Natural killer cell (primary cell): ENCODE results near the gene UPP1. TPM values are rescaled to one million over a fixed set of nuclear protein-coding genes. Genes with fewer than 3 reads are reported as not detected.
A peak's percentile ranks its signal among the peaks of the same experiment; 100 is the strongest.

Source experiments
- ATAC-seq, 3 donors: fragments of 150-1000 bp in 2 of 3; fragments of 200-7000 bp in 1 of 3; cut with Tn5 transposase; 1 replicate in 1 of 3; 2 replicates in 2 of 3; pipeline ENCODE4 v1.10.0; 2021; ENCODE audit warnings: mild to moderate bottlenecking in 2 of 3, moderate library complexity in 2 of 3
- DNase-seq, 2 donors: peaks; one replicate each; pipeline versions ENCODE4 v3.0.0 to v3.0.0-alpha.2; 2013 to 2021; ENCODE audit warnings: mixed read lengths in 1 of 2
- H3K27ac ChIP-seq: one replicate; pipeline ENCODE4 v1.5.1; 2013; ENCODE audit warnings: mild to moderate bottlenecking, low read length
- H3K27me3 ChIP-seq: one replicate; pipeline ENCODE4 v1.6.1; 2013; ENCODE audit warnings: low read length; ENCODE audit not compliant: control insufficient read depth, insufficient read depth
- H3K36me3 ChIP-seq: one replicate; pipeline ENCODE4 v1.6.1; 2013; ENCODE audit warnings: low read length; ENCODE audit not compliant: control insufficient read depth, insufficient read depth
- H3K4me1 ChIP-seq: one replicate; pipeline ENCODE4 v1.6.1; 2013; ENCODE audit warnings: low read length; ENCODE audit not compliant: control insufficient read depth, insufficient read depth
- H3K4me3 ChIP-seq: one replicate; pipeline ENCODE4 v1.5.1; 2013; ENCODE audit warnings: low read length
- H3K9me3 ChIP-seq: one replicate; pipeline ENCODE4 v1.6.1; 2013; ENCODE audit warnings: low read length; ENCODE audit not compliant: control insufficient read depth, insufficient read depth
- H3K27ac Mint-ChIP-seq, 2 donors: one replicate each; pipeline ENCODE4 v1.8.0; 2022; ENCODE audit warnings: mild to moderate bottlenecking in 2 of 2, mixed read lengths in 2 of 2, moderate library complexity in 1 of 2
- H3K27me3 Mint-ChIP-seq, 2 donors: one replicate each; pipeline ENCODE4 v1.8.0; 2022; ENCODE audit warnings: low read depth in 2 of 2, mixed read lengths in 2 of 2
- H3K36me3 Mint-ChIP-seq: one replicate; pipeline ENCODE4 v1.8.0; 2022; ENCODE audit warnings: mixed read lengths
- H3K4me1 Mint-ChIP-seq, 2 donors: one replicate each; pipeline ENCODE4 v1.8.0; 2022; ENCODE audit warnings: mixed read lengths in 2 of 2
- H3K4me3 Mint-ChIP-seq: one replicate; pipeline ENCODE4 v1.8.0; 2022; ENCODE audit warnings: mild to moderate bottlenecking, moderate library complexity, mixed read lengths
- H3K9me3 Mint-ChIP-seq, 2 donors: one replicate each; pipeline ENCODE4 v1.8.0; 2022; ENCODE audit warnings: mixed read lengths in 2 of 2
- CTCF ChIP-seq: fragments of 200-600 bp; IDR thresholded peaks from one replicate; pipeline ENCODE4 v1.8.0; 2022; ENCODE audit warnings: antibody characterized with exemption
- WGBS: methylation state at CpG from one replicate; pipeline ENCODE4 v1.1.7; 2013; ENCODE audit warnings: missing lambda C conversion rate; ENCODE audit not compliant: insufficient coverage; 5-methylcytosine and 5-hydroxymethylcytosine counted together
- intact Hi-C: fragments of 100-400 bp; cut with micrococcal nuclease; formaldehyde crosslinking; loops from one replicate; pipeline ENCODE4 v1.14.2; 2022
- total RNA-seq, 4 donors: library from RNA; stranded (reverse); fragments of 120-200 nt in 1 of 4; gene quantifications; one replicate each; pipeline versions ENCODE4 v1.2.3 to v1.2.4, GENCODE V29; 2013 to 2022

The UPP1 gene
- total RNA-seq, 3 donors from 2014 or later (not counting 1 experiment from before 2014, with no cell fraction given) = 98.5 to 121 (median 113) TPM

DNA sequence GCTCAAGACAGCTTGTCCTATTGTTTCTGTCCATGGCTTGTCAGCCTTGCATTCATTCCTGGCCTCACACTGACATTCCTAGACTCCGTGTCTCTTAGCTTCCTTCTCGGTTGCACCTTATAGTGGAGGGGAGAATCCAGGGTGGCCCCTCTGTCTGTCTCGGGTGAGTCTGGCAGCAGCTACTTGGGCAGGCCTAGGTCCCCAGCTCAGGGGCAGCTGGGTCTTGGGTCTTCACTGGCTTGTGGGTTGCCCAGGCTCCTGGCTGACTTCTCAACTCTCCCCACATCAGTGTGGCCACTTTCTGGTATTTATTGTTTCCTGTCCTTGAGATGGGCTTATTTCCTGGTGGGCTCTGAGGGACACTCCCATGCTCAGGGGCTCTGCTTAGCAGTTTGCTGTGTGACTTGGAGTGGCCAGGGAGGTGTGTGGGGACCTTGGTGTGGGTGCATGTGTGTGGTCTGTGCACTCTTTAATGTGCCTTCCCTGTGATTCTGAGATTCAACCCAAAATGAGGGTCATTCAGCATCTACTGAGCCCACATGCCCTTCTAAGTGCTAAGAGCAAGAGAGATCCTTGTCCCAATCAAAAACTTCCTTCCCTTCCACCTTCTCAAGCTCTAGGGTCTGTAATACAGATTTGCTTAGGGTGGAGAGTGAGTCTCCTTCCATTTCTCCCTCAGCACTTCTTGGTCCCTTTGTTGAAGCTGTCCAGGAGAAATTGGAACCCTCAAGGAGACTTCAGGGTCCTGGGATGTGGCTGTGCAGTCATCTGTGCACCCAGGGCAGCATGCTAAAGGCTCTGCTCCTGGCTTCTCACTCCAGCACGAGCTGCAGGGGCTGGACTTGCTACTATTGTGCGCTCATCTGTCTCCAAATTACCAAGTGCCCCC is 20.1 kb downstream of the UPP1 start:
- no peak for TF ChIP-seq CTCF
- ATAC-seq (no peak), DNase-seq (peak in 1 of 2 donors; percentile 4)
- Mint-ChIP-seq H3K27me3 (no peaks in the 10 kb centered on the region), H3K36me3 (peaks cover 10% of the 10 kb centered on the region), H3K27ac (peak overlapping the region; percentile 64 to 85), H3K9me3 (no peaks in the 10 kb centered on the region), H3K4me1 (peaks cover 20 to 29% of the 10 kb centered on the region in 2 donors), H3K4me3 (no peak overlapping the region)
- no peak overlapping the region for H3K4me3 ChIP-seq
- H3K36me3 ChIP-seq = peaks cover 43% of the 10 kb centered on the region
- intact Hi-C loops = no loop called here
- H3K27ac ChIP-seq = no peak overlapping the region
- no peaks in the 10 kb centered on the region for H3K27me3 ChIP-seq
- H3K4me1 ChIP-seq = peaks cover 15% of the 10 kb centered on the region
- 89% methylated on average over 5 of the region's 5 CpGs for WGBS
- no peaks in the 10 kb centered on the region for H3K9me3 ChIP-seq

- Mint-ChIP-seq H3K4me1 (peaks cover 14 to 22% of the 10 kb centered on the region in 2 donors), H3K4me3 (no peak overlapping the region), H3K36me3 (peaks cover 2% of the 10 kb centered on the region), H3K9me3 (no peaks in the 10 kb centered on the region), H3K27ac (peak overlapping the region; percentile 64 to 85), H3K27me3 (no peaks in the 10 kb centered on the region)
- peak; percentile 99 for TF ChIP-seq CTCF
- Histone ChIP-seq H3K36me3 (peaks cover 35% of the 10 kb centered on the region), H3K27me3 (no peaks in the 10 kb centered on the region), H3K4me3 (no peak overlapping the region), H3K9me3 (no peaks in the 10 kb centered on the region), H3K27ac (peak overlapping the region; percentile 24), H3K4me1 (peaks cover 15% of the 10 kb centered on the region)
- intact Hi-C loops = loop anchor here (1.0 to 2.0 kb wide), 3 partner anchors 45 to 165 kb away; no protein-coding TSS in a partner anchor
- 13% methylated on average over 8 of the region's 9 CpGs for WGBS
- peak; percentile 92 to 96 (median 92) for ATAC-seq
- DNase-seq = peak; percentile 82 to 93
Measured at GRCh38 chr7:48109848-48110663, 21.0 kb downstream of the UPP1 start.

DNA sequence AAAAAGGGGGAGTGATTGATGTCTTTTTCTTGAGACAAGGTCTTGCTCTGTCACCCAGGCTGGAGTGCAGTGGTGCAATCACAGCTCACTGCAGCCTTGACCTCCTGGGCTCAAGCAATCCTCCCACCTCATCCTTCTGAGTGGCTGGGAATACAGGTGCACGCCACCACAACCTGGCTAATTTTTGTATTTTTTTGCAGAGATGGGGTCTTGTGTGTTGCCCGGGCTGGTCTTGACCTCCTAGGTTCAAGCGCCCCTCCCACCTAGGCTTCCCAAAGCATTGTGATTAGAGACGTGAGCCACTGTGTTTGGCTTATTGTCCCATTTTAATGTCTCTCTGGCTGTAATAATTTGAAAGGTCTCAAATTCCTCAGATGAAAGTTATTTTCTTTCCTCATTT is 21.8 kb downstream of the UPP1 start:
- no peaks in the 10 kb centered on the region for H3K27me3 ChIP-seq
- peaks cover 13 to 22% of the 10 kb centered on the region in 2 donors for H3K4me1 Mint-ChIP-seq
- intact Hi-C loops = loop anchor here (1.0 to 2.0 kb wide), 3 partner anchors 44 to 166 kb away; no protein-coding TSS in a partner anchor
- WGBS = 93% methylated on average over 4 of the region's 4 CpGs
- no peak for ATAC-seq
- H3K9me3 ChIP-seq = no peaks in the 10 kb centered on the region
- H3K4me3 ChIP-seq = no peak overlapping the region
- no peak for TF ChIP-seq CTCF
- H3K36me3 Mint-ChIP-seq = no peaks in the 10 kb centered on the region
- peaks cover 15% of the 10 kb centered on the region for H3K4me1 ChIP-seq
- H3K27ac ChIP-seq = no peak overlapping the region
- H3K27ac Mint-ChIP-seq = peak overlapping the region; percentile 64 to 85
- no peaks in the 10 kb centered on the region for H3K9me3 Mint-ChIP-seq
- H3K36me3 ChIP-seq = peaks cover 28% of the 10 kb centered on the region
- H3K4me3 Mint-ChIP-seq = no peak overlapping the region
- DNase-seq = no peak
- no peaks in the 10 kb centered on the region for H3K27me3 Mint-ChIP-seq
